ENCODE data around the gene IFT80. TPM values are rescaled to one million over a fixed set of nuclear protein-coding genes. Genes with fewer than 3 reads are reported as not detected.

The IFT80 gene
- total and polyA plus RNA-seq, 2 donors (not counting 1 experiment from before 2014, with no cell fraction given): 38.4 to 75.0 TPM

DNA sequence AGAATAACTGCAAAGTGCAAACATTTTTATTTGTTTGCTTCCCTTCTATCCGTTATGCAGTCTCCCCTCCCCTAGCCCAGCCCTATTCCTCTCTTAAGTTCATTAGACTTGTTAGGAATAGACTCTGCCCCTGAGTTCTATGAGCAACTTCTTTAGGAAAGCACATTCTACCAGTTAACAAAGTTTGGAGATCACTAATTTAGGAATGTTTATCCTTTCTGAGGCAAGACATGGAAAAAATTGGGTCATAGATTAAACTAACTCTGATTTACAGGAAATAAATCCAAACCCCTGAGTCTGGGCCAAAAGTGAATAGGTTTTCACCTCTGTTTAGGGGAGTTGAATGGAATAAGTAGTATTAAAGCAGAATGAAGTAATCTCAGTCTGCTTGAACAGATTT, 139.4 kb downstream of the IFT80 start:
- Histone ChIP-seq H4K20me1 (ENCODE audit: control insufficient read depth, extremely low read depth, insufficient read depth, low read length) (no peaks in the 10 kb centered on the region), H3K4me2 (ENCODE audit: extremely low read depth, insufficient read depth, low read length) (no peak overlapping the region), H3K4me3 (replicated peaks in 1 of 4; ENCODE audit: control extremely low read depth in 1 of 4, insufficient read depth in 1 of 4, low read depth in 3 of 4, low read length in 4 of 4) (no peak overlapping the region), H3K36me3 (ENCODE audit: control insufficient read depth, insufficient read depth, low read length) (no peaks in the 10 kb centered on the region), H3K9ac (ENCODE audit: insufficient read depth, low read length) (no peak overlapping the region), H3K27me3 (ENCODE audit: control insufficient read depth, insufficient read depth, low read length) (no peaks in the 10 kb centered on the region), H2AFZ (ENCODE audit: low read length) (no peak overlapping the region), H3K4me1 (ENCODE audit: control insufficient read depth, extremely low read depth, insufficient read depth, low read length) (no peaks in the 10 kb centered on the region), H3K27ac (ENCODE audit: insufficient read depth, low read length) (no peak overlapping the region), H3K79me2 (ENCODE audit: control insufficient read depth, insufficient read depth, low read length) (no peaks in the 10 kb centered on the region), H3K9me3 (ENCODE audit: control insufficient read depth, insufficient read depth, low read depth, low read length) (no peaks in the 10 kb centered on the region)
- no peak for TF ChIP-seq CTCF (conservative IDR thresholded peaks at IDR 0.05 in 1 of 2, IDR thresholded peaks at IDR 0.05 in 1 of 2; ENCODE audit: low read depth in 1 of 2, low read length in 2 of 2)
- no peak for TF ChIP-seq EZH2 (IDR thresholded peaks at IDR 0.05; ENCODE audit: low read length, missing control alignments)
- peak; percentile 22 to 36 for DNase-seq (ENCODE audit: low read depth in 2 of 2)

- Histone ChIP-seq H3K9me3 (ENCODE audit: control insufficient read depth, insufficient read depth, low read depth, low read length) (no peaks in the 10 kb centered on the region), H2AFZ (ENCODE audit: low read length) (no peak overlapping the region), H3K27me3 (ENCODE audit: control insufficient read depth, insufficient read depth, low read length) (no peaks in the 10 kb centered on the region), H3K36me3 (ENCODE audit: control insufficient read depth, insufficient read depth, low read length) (no peaks in the 10 kb centered on the region), H3K27ac (ENCODE audit: insufficient read depth, low read length) (no peak overlapping the region), H3K9ac (ENCODE audit: insufficient read depth, low read length) (no peak overlapping the region), H4K20me1 (ENCODE audit: control insufficient read depth, extremely low read depth, insufficient read depth, low read length) (no peaks in the 10 kb centered on the region), H3K4me2 (ENCODE audit: extremely low read depth, insufficient read depth, low read length) (no peak overlapping the region), H3K4me3 (replicated peaks in 1 of 4; ENCODE audit: control extremely low read depth in 1 of 4, insufficient read depth in 1 of 4, low read depth in 3 of 4, low read length in 4 of 4) (no peak overlapping the region), H3K4me1 (ENCODE audit: control insufficient read depth, extremely low read depth, insufficient read depth, low read length) (no peaks in the 10 kb centered on the region), H3K79me2 (ENCODE audit: control insufficient read depth, insufficient read depth, low read length) (no peaks in the 10 kb centered on the region)
- TF ChIP-seq CTCF (conservative IDR thresholded peaks at IDR 0.05 in 1 of 2, IDR thresholded peaks at IDR 0.05 in 1 of 2; ENCODE audit: low read depth in 1 of 2, low read length in 2 of 2) (no peak), EZH2 (IDR thresholded peaks at IDR 0.05; ENCODE audit: low read length, missing control alignments) (no peak)
- no peak for DNase-seq (ENCODE audit: low read depth in 2 of 2)
These were observed 141.4 kb downstream of the IFT80 start for GRCh38 chr3:160257606-160258005.

DNA sequence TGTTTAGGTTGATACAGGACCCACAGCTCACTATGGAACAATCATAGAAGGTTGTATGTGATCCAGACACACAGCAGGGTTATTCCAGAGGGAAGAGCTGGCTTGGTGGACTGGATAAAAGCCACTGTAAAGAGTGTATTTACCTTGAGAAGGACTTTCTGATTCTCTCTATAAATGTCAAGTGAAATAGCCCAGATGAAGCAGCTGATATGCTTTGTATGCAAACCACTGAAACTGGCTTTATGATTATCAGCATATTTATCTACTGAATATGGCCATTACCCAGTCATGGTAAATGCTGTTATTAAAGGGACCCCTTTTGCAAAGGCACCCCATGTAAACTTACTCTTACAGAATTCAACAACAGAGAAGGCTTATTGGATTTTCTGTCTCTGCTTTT, 145.7 kb downstream of the IFT80 start:
- Histone ChIP-seq H4K20me1 (ENCODE audit: control insufficient read depth, extremely low read depth, insufficient read depth, low read length) (no peaks in the 10 kb centered on the region), H3K4me3 (replicated peaks in 1 of 4; ENCODE audit: control extremely low read depth in 1 of 4, insufficient read depth in 1 of 4, low read depth in 3 of 4, low read length in 4 of 4) (no peak overlapping the region), H3K4me2 (ENCODE audit: extremely low read depth, insufficient read depth, low read length) (no peak overlapping the region), H3K4me1 (ENCODE audit: control insufficient read depth, extremely low read depth, insufficient read depth, low read length) (no peaks in the 10 kb centered on the region), H3K79me2 (ENCODE audit: control insufficient read depth, insufficient read depth, low read length) (no peaks in the 10 kb centered on the region), H3K27ac (ENCODE audit: insufficient read depth, low read length) (no peak overlapping the region), H3K9me3 (ENCODE audit: control insufficient read depth, insufficient read depth, low read depth, low read length) (no peaks in the 10 kb centered on the region), H3K27me3 (ENCODE audit: control insufficient read depth, insufficient read depth, low read length) (no peaks in the 10 kb centered on the region), H2AFZ (ENCODE audit: low read length) (no peak overlapping the region), H3K36me3 (ENCODE audit: control insufficient read depth, insufficient read depth, low read length) (no peaks in the 10 kb centered on the region), H3K9ac (ENCODE audit: insufficient read depth, low read length) (no peak overlapping the region)
- no peak for TF ChIP-seq CTCF (conservative IDR thresholded peaks at IDR 0.05 in 1 of 2, IDR thresholded peaks at IDR 0.05 in 1 of 2; ENCODE audit: low read depth in 1 of 2, low read length in 2 of 2)
- TF ChIP-seq EZH2 (IDR thresholded peaks at IDR 0.05; ENCODE audit: low read length, missing control alignments): no peak
- no peak for DNase-seq (ENCODE audit: low read depth in 2 of 2)

Data from fibroblast of lung (primary cell).